B cell (primary cell): ENCODE data around the gene NOL11.

ENCODE experiments used
- EZH2 ChIP-seq: IDR thresholded peaks from 2 replicates; pipeline ENCODE4 v1.6.1; 2012; ENCODE audit warnings: borderline replicate concordance, low read depth, mild to moderate bottlenecking, moderate library complexity, low read length; ENCODE audit not compliant: insufficient read depth, poor library complexity, severe bottlenecking
- TF ChIP-seq, protein P1 (sequence below): fragments of 200-600 bp; IDR thresholded peaks from one replicate; pipeline ENCODE4 v1.8.0; 2022; ENCODE audit warnings: antibody characterized with exemption, mild to moderate bottlenecking

DNA sequence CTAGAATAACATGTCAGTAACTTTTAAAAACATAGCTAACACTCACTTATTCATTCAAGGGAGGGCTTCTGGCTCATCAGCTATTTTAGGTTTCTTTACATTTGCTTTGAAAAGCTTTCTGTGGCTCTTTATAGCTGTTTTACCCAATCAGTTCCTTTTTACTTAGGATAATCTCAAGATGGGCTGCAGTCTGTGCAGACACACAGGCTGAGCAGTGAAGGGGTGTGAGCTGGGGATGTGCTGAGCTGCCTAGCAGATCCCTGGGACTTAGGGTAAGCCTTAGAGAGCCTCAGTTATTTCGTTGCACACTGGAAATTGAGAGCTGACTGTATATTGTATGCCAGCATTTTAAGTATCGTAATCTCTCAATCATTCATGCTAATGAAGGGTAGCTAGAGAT is 30.2 kb upstream of the NOL11 start:
- TF ChIP-seq, protein P1, sequence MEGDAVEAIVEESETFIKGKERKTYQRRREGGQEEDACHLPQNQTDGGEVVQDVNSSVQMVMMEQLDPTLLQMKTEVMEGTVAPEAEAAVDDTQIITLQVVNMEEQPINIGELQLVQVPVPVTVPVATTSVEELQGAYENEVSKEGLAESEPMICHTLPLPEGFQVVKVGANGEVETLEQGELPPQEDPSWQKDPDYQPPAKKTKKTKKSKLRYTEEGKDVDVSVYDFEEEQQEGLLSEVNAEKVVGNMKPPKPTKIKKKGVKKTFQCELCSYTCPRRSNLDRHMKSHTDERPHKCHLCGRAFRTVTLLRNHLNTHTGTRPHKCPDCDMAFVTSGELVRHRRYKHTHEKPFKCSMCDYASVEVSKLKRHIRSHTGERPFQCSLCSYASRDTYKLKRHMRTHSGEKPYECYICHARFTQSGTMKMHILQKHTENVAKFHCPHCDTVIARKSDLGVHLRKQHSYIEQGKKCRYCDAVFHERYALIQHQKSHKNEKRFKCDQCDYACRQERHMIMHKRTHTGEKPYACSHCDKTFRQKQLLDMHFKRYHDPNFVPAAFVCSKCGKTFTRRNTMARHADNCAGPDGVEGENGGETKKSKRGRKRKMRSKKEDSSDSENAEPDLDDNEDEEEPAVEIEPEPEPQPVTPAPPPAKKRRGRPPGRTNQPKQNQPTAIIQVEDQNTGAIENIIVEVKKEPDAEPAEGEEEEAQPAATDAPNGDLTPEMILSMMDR, result no peak
- TF ChIP-seq EZH2, result no peak
